ENCODE results near the gene VMO1.

DNA sequence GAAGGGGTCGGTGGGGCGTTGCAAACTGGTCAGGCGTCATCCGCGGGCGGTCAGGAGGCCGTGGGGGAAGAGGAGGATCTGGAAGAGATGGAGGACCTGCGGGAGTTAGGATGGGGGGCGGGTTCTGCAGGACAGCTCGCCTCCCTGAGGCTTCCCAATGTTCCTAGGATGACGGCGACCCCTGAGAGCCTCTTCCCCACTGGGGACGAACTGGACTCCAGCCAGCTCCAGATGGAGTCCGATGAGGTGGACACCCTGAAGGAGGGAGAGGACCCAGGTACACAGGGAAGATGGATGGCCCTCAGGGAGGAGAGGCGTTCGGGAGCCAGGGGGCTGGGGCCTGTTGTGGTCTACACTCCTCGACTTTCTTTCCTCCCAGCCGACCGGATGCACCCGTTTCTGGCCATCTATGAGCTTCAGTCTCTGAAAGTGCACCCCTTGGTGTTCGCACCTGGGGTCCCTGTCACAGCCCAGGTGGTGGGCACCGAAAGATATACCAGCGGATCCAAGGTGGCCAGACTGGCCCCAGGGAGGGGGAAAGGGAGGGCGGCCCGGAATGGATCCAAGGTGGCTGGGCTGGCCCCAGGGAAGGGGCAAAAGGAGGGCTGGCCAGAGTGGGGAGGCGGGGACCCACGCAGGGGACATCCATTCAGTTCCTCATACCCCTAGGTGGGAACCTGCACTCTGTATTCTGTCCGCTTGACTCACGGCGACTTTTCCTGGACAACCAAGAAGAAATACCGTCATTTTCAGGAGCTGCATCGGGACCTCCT is 21.6 kb upstream of the VMO1 start:
- TF ChIP-seq GATA2 (IDR thresholded peaks at IDR 0.05; ENCODE audit: low read depth, low read length): no peak
- TF ChIP-seq GATA3 (IDR thresholded peaks at IDR 0.05; ENCODE audit: low read depth, low read length): no peak
